Liver (tissue), 9 donors: ENCODE measurements around the gene LINC01488. TPM values are rescaled to one million over a fixed set of nuclear protein-coding genes. Genes with fewer than 3 reads are reported as not detected.

Source experiments
- DNase-seq: peaks from one replicate; pipeline ENCODE4 v3.0.0-alpha.2; 2017; ENCODE audit warnings: low spot score
- H3K27ac ChIP-seq, 2 donors: one replicate each; pipeline ENCODE4 v1.7.0; 2013; ENCODE audit warnings: inconsistent platforms in 2 of 2, low read length in 2 of 2, control low read depth in 1 of 2, low read depth in 1 of 2, mild to moderate bottlenecking in 1 of 2
- H3K27me3 ChIP-seq, 4 donors: one replicate each; pipeline versions ENCODE4 v1.6.1 to v1.7.0; 2013; ENCODE audit warnings: low read length in 3 of 4, inconsistent platforms in 1 of 4, mild to moderate bottlenecking in 1 of 4, moderate library complexity in 1 of 4; ENCODE audit not compliant: control insufficient read depth in 4 of 4, insufficient read depth in 4 of 4
- H3K36me3 ChIP-seq, 4 donors: one replicate each; pipeline versions ENCODE4 v1.6.1 to v1.7.0; 2013; ENCODE audit warnings: low read length in 3 of 4, mild to moderate bottlenecking in 3 of 4, low read depth in 1 of 4, moderate library complexity in 1 of 4; ENCODE audit not compliant: control insufficient read depth in 4 of 4, insufficient read depth in 3 of 4
- H3K4me1 ChIP-seq, 4 donors: one replicate each; pipeline versions ENCODE4 v1.6.1 to v1.7.0; 2013; ENCODE audit warnings: low read length in 3 of 4, mild to moderate bottlenecking in 3 of 4, moderate library complexity in 1 of 4; ENCODE audit not compliant: control insufficient read depth in 4 of 4, insufficient read depth in 4 of 4
- H3K4me3 ChIP-seq, 3 donors: one replicate each; pipeline versions ENCODE4 v1.6.1 to v1.7.0; 2013; ENCODE audit warnings: low read length in 3 of 3, control low read depth in 1 of 3, low read depth in 1 of 3, mild to moderate bottlenecking in 1 of 3
- H3K9ac ChIP-seq, 2 donors: one replicate each; pipeline ENCODE4 v1.7.0; 2013; ENCODE audit warnings: low read length in 2 of 2, mild to moderate bottlenecking in 2 of 2, moderate library complexity in 2 of 2, control low read depth in 1 of 2, low read depth in 1 of 2
- H3K9me3 ChIP-seq, 4 donors: one replicate each; pipeline versions ENCODE4 v1.6.1 to v1.7.0; 2013; ENCODE audit warnings: low read length in 3 of 4; ENCODE audit not compliant: control insufficient read depth in 4 of 4
- ATF3 ChIP-seq: IDR thresholded peaks from 2 replicates; pipeline ENCODE4 v1.6.1; 2016; ENCODE audit warnings: antibody characterized with exemption
- EGR1 ChIP-seq, 2 donors: IDR thresholded peaks; 2 replicates each; pipeline ENCODE4 v1.6.1; 2016 to 2018; ENCODE audit warnings: antibody characterized with exemption in 2 of 2, low read depth in 2 of 2
- FOXA1 ChIP-seq: IDR thresholded peaks from 2 replicates; pipeline ENCODE4 v1.6.1; 2016; ENCODE audit warnings: antibody characterized with exemption
- FOXA2 ChIP-seq: IDR thresholded peaks from 2 replicates; pipeline ENCODE4 v1.6.1; 2016; ENCODE audit warnings: antibody characterized with exemption
- GABPA ChIP-seq, 2 donors: IDR thresholded peaks in 1 of 2; conservative IDR thresholded peaks in 1 of 2; 2 replicates each; pipeline ENCODE4 v1.6.1; 2016; ENCODE audit warnings: antibody characterized with exemption in 2 of 2, mild to moderate bottlenecking in 1 of 2, moderate library complexity in 1 of 2
- HNF4A ChIP-seq, 2 donors: conservative IDR thresholded peaks; 2 replicates each; pipeline ENCODE4 v1.6.1; 2016; ENCODE audit warnings: antibody characterized with exemption in 2 of 2, mild to moderate bottlenecking in 2 of 2
- HNF4G ChIP-seq: IDR thresholded peaks from 2 replicates; pipeline ENCODE4 v1.6.1; 2016; ENCODE audit warnings: antibody characterized with exemption
- JUND ChIP-seq, 2 donors: IDR thresholded peaks; 2 replicates each; pipeline ENCODE4 v1.6.1; 2016; ENCODE audit warnings: antibody characterized with exemption in 2 of 2
- MAX ChIP-seq: IDR thresholded peaks from 2 replicates; pipeline ENCODE4 v1.6.1; 2016; ENCODE audit warnings: antibody characterized with exemption
- NR2F2 ChIP-seq: IDR thresholded peaks from 2 replicates; pipeline ENCODE4 v1.6.1; 2016; ENCODE audit warnings: antibody characterized with exemption
- RAD21 ChIP-seq, 2 donors: IDR thresholded peaks; 2 replicates each; pipeline ENCODE4 v1.6.1; 2016; ENCODE audit warnings: antibody characterized with exemption in 2 of 2, mild to moderate bottlenecking in 2 of 2
- REST ChIP-seq: IDR thresholded peaks from 2 replicates; pipeline ENCODE4 v1.6.1; 2016; ENCODE audit warnings: antibody characterized with exemption, mild to moderate bottlenecking
- RXRA ChIP-seq, 2 donors: IDR thresholded peaks; 2 replicates each; pipeline ENCODE4 v1.6.1; 2017 to 2018; ENCODE audit warnings: antibody characterized with exemption in 2 of 2, mild to moderate bottlenecking in 1 of 2
- SP1 ChIP-seq: IDR thresholded peaks from 2 replicates; pipeline ENCODE4 v1.6.1; 2018; ENCODE audit warnings: antibody characterized with exemption, mild to moderate bottlenecking
- YY1 ChIP-seq: IDR thresholded peaks from 2 replicates; pipeline ENCODE4 v1.6.1; 2016; ENCODE audit warnings: antibody characterized with exemption, mild to moderate bottlenecking
- ZBTB33 ChIP-seq: IDR thresholded peaks from 2 replicates; pipeline ENCODE4 v1.6.1; 2016; ENCODE audit warnings: antibody characterized with exemption
- WGBS: extraction: QIAGEN DNeasy Blood & Tissue Kit; methylation state at CpG from one replicate; pipeline ENCODE4 v1.1.7; 2013; 5-methylcytosine and 5-hydroxymethylcytosine counted together
- polyA plus RNA-seq, 2 donors: library from polyadenylated mRNA; stranded (reverse) in 1 of 2; unstranded in 1 of 2; fragments of 200-250 nt in 1 of 2; fragments of >200 nt in 1 of 2; fragmentation: Nextera tagmentation in 1 of 2; extraction: Ambion mirVana in 1 of 2; gene quantifications; one replicate each; pipeline versions ENCODE4 v1.2.1 to v1.2.3, GENCODE V29; 2013 to 2015
- total RNA-seq, 2 donors: library from RNA; depleted of rRNA; stranded (reverse); fragments of >200 nt; gene quantifications; one replicate each; pipeline ENCODE4 v1.2.3, GENCODE V29; 2014
- donor health status: healthy.
- donor health status: healthy.
- donor health status: healthy.
- donor health status: healthy.
- donor health status: healthy.

Gene LINC01488
- total and polyA plus RNA-seq, 4 donors, result 0.05 to 2.3 (median 0.60) TPM

- no peak overlapping the region for H3K27ac ChIP-seq
- peaks cover 0 to 1% (median 0%) of the 10 kb centered on the region in 4 donors for H3K9me3 ChIP-seq
- H3K27me3 ChIP-seq, result no peaks in the 10 kb centered on the region
- H3K36me3 ChIP-seq, result no peaks in the 10 kb centered on the region
- no peak overlapping the region for H3K9ac ChIP-seq
- no peaks in the 10 kb centered on the region for H3K4me1 ChIP-seq
- DNase-seq, result no peak
- H3K4me3 ChIP-seq, result no peak overlapping the region
- 96% methylated on average over 12 of the region's 12 CpGs for WGBS
- TF ChIP-seq JUND (IDR thresholded peaks at IDR 0.05) (no peak), REST (no peak), EGR1 (IDR thresholded peaks at IDR 0.05; ENCODE audit: low read depth in 2 of 2) (no peak), ATF3 (no peak), HNF4G (no peak), MAX (no peak), GABPA (IDR thresholded peaks at IDR 0.05 in 1 of 2, conservative IDR thresholded peaks at IDR 0.05 in 1 of 2) (no peak), HNF4A (conservative IDR thresholded peaks at IDR 0.05) (no peak), FOXA2 (no peak)
These were observed 32.3 kb downstream of the LINC01488 start for GRCh38 chr11:69513663-69514224.

DNA sequence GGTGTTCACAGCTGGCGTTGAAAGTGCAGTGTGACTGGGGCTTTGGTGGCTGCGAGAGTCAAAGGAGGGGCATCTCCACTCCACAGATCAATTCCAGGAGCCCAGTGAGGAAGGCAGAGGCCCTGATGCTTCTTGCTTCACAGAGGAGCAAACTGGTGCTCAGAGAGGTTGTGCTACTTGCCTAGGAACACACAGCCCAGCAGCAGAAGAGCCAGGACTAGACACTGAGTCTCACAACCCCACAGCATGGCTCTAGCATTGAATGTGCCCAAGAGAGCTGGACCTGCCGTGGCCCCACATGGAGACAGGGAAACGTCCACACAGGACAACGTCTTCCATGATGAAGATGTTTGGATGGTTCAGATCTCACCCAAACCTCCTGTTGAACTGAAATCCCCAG, 33.3 kb downstream of the LINC01488 start:
- Histone ChIP-seq H3K4me1 (no peaks in the 10 kb centered on the region), H3K36me3 (no peaks in the 10 kb centered on the region), H3K9me3 (peaks cover 0 to 1% (median 0%) of the 10 kb centered on the region in 4 donors), H3K27me3 (no peaks in the 10 kb centered on the region), H3K9ac (no peak overlapping the region), H3K27ac (no peak overlapping the region), H3K4me3 (no peak overlapping the region)
- no peak for TF ChIP-seq NR2F2
- no peak for TF ChIP-seq SP1
- TF ChIP-seq FOXA1, result no peak
- TF ChIP-seq RAD21 (IDR thresholded peaks at IDR 0.05), result no peak
- no peak for TF ChIP-seq YY1
- TF ChIP-seq ATF3, result no peak
- no peak for TF ChIP-seq ZBTB33
- no peak for TF ChIP-seq REST
- no peak for TF ChIP-seq RXRA (IDR thresholded peaks at IDR 0.05)
- TF ChIP-seq EGR1 (IDR thresholded peaks at IDR 0.05; ENCODE audit: low read depth in 2 of 2), result no peak
- TF ChIP-seq FOXA2, result no peak
- no peak for DNase-seq
- WGBS, result 96% methylated on average over 5 of the region's 5 CpGs
